CD4-positive, alpha-beta T cell treated with Interleukin-15 for 4 hours (primary cell): ENCODE data around the gene MYLK.

Experiments
- DNase-seq: peaks from one replicate; pipeline ENCODE4 v3.0.0-alpha.2; 2020; ENCODE audit warnings: low spot score

The MYLK gene

GRCh38 chr3:123792473-123793201 is 91.5 kb downstream of the MYLK start:
- DNase-seq, result no peak

DNA sequence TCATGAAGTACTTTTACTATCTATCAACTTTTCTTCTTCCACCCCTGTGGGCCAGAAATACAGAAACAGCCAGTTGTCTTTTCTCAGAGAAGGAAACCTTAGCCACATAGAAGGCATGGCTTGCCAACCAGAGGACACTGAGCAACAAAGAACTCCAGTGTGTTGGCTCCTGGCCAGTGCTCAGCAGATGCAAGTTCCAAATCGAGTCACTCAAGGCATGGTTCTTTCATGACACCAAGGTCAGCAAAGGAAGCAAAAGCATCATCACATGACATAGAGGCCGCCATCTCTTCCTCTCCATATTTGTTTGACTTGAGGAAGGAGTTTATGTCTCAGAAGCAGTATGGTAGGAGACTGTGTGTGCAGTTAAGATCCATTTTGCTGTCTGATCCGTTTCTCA is 92.2 kb downstream of the MYLK start:
- DNase-seq, result no peak

- no peak for DNase-seq
Measured at GRCh38 chr3:123791417-123791816, 92.7 kb downstream of the MYLK start.

DNA sequence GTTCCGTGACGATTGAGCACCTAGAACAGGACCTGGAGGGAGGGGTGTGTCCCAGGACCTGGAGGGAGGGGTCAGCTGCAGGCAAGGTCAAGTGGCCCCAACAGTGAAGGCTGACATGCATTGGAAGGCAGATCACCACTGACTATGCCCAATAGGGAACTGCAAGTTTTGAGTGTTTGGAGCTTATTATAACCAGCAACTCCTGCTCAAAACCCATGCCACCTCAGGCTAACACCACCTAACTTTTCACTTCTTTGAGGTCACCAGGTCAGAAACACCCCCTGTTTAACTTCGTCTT is 93.1 kb downstream of the MYLK start:
- no peak for DNase-seq

- DNase-seq, result no peak
Measured at GRCh38 chr3:123790254-123791072, 93.7 kb downstream of the MYLK start.

GRCh38 chr3:123789760-123790159 is 94.4 kb downstream of the MYLK start:
- no peak for DNase-seq

- no peak for DNase-seq
Measured at GRCh38 chr3:123789160-123789559, 95.0 kb downstream of the MYLK start.

DNA sequence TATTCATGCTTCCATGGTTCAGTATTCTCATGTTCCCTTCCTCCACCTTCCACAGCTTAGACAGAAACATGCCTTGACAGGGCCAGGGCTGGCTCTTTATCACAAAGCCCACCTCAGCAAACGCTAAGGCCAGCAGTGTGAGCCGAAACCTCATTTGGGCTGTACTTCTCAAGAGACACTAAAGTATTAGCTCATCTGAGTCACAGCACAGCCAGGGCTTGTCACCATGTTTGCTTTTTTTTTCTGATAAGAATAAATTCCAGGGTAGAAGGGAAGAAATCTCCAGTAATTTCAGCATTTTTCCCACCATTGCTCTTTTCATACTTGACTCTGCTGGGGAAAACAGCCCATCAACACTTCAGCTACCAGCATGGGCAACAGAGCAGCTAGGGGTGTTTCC is 95.4 kb downstream of the MYLK start:
- no peak for DNase-seq

GRCh38 chr3:123787133-123787532 is 97.0 kb downstream of the MYLK start:
- no peak for DNase-seq

- DNase-seq, result no peak
Measured at GRCh38 chr3:123785602-123786001, 98.5 kb downstream of the MYLK start.

DNA sequence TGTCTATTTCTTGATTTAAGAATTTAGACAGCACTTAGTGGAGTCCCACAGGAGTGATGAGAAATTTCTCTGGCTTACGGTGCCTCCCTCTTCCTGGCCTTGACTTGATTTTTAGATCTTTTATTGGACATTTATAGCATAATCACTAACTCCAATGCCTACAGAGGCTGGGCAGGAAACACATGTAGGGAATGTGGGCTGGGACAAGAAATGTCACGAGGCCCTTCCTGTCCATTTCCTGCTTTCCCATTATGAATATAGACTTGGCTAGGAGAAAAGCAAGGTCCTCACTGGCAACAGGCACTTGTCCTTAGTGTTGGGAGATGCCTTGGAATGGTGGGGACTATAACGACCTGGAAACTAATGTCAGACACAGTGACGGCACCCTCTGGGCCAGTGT is 100.3 kb downstream of the MYLK start:
- no peak for DNase-seq

GRCh38 chr3:123783050-123783689 is 101.0 kb downstream of the MYLK start:
- DNase-seq, result no peak

- DNase-seq, result no peak
Measured at GRCh38 chr3:123782488-123782887, 101.6 kb downstream of the MYLK start.

DNA sequence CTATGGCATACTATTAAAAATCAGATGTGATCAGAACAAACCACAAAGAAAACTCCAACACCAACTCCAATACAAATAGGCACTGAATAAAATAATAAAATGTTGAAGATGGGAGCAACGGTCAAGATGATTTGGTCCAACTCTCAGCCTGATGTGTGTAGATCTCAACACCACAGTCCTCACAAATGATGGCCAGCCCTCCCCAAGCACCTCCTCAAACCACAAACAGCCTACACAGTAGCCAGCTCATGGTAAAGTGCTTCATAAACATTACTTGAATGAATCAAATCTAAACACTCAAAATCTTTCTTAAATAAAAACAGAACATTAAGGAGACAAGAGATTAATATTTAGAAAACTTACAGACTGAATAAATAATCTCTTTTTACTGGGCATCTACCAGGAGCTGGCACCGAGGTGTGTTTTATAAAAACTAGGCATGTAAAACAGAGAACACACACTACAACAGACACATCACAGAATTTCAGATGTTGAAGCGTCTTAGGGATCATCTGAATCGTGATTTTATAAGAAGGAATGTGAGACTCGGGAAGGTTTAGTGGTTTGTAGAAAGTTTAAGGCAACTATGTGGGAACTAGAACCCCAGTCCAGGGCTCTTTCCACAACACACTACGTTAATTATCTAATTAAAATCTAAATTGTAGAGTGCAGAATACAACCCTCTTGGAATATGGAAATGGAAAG is 102.4 kb downstream of the MYLK start:
- no peak for DNase-seq

DNA sequence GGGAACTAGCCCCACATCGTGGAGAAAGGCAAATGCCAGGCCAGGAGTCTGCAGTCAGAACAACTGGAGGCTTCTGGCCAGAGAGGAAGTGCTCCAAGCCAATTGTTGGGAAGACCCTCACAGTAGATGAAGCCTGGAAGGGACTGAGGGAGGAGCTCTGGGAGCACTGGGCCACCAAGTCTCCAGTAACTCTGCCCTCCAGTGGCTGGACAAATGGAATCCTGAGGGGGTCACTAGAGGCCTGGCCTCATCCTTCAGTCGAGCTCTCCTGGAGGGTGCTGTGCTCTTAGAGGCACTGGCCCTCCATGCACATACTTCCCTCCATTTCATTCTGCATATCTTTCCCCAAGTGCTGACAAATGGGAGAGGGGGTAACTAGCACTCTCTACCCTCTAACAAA is 103.0 kb downstream of the MYLK start:
- no peak for DNase-seq

GRCh38 chr3:123780656-123781055 is 103.5 kb downstream of the MYLK start:
- no peak for DNase-seq

DNA sequence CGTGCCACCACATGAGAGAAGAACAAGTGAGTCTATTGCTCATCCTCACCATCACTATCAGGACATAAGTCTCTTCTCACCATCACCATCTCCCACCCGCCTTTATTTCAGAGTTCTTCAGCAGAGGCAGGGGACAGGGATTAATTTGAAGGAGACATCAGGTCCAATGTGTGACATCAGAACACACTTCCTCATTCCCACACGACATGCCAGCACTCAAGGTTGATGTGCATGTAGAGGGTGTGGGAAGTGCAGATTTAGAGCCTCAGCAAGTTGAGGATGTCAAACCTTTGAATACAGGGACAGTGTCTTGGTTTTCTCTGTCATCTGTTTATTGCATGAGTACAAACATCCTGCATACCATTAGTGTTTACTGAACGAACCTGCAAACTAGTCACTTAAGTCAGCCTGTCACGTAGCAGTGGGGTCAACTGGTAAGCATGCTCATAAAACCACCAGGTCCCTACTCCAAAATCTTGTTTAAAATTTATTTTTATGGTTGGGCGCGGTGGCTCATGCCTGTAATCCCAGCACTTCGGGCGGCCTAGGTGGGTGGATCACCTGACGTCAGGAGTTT is 104.4 kb downstream of the MYLK start:
- no peak for DNase-seq

DNA sequence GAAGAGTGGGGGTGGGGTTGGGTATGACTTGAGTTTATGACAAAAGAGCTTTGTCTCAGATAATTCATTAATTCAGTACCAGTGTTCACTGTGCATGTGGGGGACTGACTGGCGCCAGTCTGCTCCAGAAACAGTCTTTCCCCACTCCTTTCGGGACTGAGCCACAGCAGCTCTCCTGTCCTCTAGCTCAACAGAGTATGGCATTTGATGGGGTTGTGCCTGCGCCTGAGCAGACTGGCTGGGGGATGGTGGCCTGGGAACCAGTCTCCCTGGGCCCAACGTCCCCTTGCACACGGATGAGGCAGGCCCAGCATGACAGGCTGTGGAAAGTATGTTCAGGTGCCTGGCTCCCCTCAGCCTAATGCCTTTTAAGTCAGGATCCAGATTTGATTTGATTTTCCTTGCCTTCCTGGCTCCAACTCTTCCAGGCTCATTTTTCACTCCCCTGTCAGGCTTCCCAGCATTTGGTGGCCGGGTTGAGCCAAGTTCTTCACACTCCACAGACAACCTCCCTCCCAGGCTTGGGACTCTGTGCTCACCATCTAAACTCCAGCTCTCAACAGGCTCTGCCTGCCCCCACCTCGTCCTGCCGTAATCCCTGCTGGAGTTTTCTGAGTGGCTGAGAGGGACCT is 105.0 kb downstream of the MYLK start:
- no peak for DNase-seq

GRCh38 chr3:123778525-123778924 is 105.6 kb downstream of the MYLK start:
- DNase-seq, result no peak

DNA sequence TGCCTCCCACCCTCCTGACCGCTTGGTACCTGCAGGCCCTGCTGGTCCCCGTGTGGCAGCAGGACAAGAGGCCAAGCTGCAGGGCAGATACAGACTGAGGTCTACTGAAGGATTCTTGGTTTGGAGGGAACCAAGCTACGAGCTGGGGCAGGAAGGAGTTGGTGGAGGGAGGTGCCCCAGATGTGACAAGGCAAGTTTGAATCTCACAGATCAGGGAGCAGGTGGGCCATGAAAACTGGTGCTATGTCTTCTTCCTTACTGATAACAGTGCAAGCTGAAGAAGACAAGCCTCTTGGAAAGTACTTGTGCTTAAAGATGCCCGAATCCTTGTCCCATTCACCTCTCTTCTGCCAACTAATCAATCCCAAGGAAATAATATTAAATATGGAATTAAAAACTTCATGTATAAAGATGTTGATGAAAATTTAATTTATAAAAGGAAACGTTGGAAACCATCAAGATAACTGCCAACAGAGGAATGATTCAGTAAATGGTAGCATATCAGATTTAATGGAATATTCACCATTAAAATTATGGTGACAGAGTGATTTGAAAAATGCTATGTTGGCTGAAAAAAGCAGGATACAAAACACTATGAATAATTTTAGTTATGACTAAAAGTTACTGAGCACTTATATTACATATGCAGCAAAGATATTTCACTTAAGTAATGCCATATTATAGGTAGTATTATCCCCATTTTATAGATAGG is 107.9 kb downstream of the MYLK start:
- DNase-seq, result no peak

GRCh38 chr3:123774474-123774873 is 109.7 kb downstream of the MYLK start:
- DNase-seq, result no peak
